Measurements from ENCODE around the gene SGSH.

SGSH gene

DNA sequence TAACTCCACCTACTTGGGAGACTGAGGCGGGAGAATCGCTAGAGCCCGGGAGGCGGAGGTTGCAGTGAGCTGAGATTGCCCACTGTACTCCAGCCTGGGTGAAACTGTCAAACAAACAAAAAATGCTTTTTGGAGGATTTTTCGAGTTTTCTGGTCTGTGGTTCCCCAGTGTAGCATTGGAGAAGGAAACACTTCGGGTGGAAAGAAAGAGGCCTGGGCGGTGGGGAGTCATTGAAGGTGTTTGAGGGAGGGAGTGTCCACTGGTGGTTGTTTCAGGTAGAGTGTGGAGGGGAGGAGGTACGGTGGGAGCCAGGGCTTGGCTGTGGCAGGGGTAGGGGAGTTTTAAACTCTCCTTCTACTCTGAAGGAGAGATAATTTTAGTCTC is 41.8 kb upstream of the SGSH start:
- no peak for ATAC-seq
- TF ChIP-seq GLIS3 (CRISPR knock-in tag; IDR thresholded peaks at IDR 0.05) (no peak), ISL1 (CRISPR knock-in tag; IDR thresholded peaks at IDR 0.05) (no peak), OSR1 (CRISPR knock-in tag; IDR thresholded peaks at IDR 0.05) (no peak), ZFP3 (CRISPR knock-in tag; IDR thresholded peaks at IDR 0.05) (no peak), ESRRG (CRISPR knock-in tag; IDR thresholded peaks at IDR 0.05) (no peak), BACH2 (CRISPR knock-in tag; IDR thresholded peaks at IDR 0.05; ENCODE audit: borderline replicate concordance) (no peak), ZNF8 (CRISPR knock-in tag; IDR thresholded peaks at IDR 0.05) (no peak), TOX (CRISPR knock-in tag; IDR thresholded peaks at IDR 0.05; ENCODE audit: borderline replicate concordance) (no peak)
- TF ChIP-seq, protein P1, sequence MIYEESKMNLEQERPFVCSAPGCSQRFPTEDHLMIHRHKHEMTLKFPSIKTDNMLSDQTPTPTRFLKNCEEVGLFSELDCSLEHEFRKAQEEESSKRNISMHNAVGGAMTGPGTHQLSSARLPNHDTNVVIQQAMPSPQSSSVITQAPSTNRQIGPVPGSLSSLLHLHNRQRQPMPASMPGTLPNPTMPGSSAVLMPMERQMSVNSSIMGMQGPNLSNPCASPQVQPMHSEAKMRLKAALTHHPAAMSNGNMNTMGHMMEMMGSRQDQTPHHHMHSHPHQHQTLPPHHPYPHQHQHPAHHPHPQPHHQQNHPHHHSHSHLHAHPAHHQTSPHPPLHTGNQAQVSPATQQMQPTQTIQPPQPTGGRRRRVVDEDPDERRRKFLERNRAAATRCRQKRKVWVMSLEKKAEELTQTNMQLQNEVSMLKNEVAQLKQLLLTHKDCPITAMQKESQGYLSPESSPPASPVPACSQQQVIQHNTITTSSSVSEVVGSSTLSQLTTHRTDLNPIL (CRISPR knock-in tag; IDR thresholded peaks at IDR 0.05; ENCODE audit: low read depth), result no peak
- TF ChIP-seq, protein P2, sequence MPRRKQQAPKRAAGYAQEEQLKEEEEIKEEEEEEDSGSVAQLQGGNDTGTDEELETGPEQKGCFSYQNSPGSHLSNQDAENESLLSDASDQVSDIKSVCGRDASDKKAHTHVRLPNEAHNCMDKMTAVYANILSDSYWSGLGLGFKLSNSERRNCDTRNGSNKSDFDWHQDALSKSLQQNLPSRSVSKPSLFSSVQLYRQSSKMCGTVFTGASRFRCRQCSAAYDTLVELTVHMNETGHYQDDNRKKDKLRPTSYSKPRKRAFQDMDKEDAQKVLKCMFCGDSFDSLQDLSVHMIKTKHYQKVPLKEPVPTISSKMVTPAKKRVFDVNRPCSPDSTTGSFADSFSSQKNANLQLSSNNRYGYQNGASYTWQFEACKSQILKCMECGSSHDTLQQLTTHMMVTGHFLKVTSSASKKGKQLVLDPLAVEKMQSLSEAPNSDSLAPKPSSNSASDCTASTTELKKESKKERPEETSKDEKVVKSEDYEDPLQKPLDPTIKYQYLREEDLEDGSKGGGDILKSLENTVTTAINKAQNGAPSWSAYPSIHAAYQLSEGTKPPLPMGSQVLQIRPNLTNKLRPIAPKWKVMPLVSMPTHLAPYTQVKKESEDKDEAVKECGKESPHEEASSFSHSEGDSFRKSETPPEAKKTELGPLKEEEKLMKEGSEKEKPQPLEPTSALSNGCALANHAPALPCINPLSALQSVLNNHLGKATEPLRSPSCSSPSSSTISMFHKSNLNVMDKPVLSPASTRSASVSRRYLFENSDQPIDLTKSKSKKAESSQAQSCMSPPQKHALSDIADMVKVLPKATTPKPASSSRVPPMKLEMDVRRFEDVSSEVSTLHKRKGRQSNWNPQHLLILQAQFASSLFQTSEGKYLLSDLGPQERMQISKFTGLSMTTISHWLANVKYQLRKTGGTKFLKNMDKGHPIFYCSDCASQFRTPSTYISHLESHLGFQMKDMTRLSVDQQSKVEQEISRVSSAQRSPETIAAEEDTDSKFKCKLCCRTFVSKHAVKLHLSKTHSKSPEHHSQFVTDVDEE (CRISPR knock-in tag; IDR thresholded peaks at IDR 0.05), result no peak

DNA sequence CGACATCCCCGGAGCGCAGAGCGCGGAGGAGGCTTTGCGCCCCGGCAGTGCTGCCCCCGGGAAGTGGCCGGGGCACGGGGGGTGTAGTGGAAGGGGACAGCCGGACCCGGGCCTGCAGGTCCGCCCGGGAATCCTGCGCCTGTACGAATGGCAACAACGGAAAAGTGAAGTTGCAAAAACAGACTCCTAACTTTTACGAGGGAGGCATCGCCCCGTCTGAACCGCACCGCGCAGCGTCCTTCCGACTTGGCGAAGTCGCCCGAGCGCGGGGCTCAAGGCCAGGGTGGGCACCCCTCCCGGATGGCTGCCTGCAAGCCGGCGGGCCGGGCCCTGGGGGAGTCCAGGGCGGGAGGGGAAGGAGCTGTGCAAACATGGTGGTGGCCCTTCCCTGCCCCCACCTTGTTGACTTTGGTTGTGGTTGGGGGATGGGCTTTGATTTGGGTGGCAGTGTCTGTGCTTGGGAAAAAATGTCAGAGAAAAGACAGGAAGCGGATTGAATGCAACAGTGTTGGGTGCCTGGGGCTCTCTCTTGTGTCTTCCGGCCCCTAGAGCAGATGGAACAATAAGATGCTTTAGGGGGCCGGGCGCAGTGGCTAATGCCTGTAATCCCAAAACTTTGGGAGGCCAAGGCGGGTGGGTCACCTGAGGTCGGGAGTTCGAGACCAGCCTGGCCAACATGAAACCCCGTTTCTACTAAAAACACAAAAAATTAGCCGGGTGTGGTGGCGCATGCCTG is 41.2 kb upstream of the SGSH start:
- peak; percentile 43 for ATAC-seq

DNA sequence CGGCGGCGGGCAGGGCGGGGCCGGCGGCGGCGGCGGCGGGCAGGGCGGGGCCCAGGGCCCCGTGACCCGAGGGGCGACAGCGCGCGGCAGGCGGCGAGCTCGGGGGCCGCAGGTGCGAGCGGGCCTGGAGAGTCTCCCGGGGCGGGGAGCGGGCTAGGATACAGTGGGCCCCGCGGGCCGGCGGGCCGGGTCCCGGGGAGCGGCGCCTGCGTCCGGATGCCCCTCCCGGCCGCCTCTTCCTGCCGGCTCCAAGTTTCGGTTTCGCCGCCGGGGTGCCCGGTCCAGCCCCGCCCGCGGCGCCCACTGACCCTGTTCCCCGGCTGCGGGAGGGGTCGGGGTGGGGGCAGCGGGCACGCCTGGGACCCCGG is 40.6 kb upstream of the SGSH start, which contains the start of gene RNF213:
RNF213 (plus strand) TSS at position 62 of the 368 bp plus-strand sequence. CDS start 2,830 bp downstream, outside the sequence.
- no peak for TF ChIP-seq ESRRG (CRISPR knock-in tag; IDR thresholded peaks at IDR 0.05)
- TF ChIP-seq BACH2 (CRISPR knock-in tag; IDR thresholded peaks at IDR 0.05; ENCODE audit: borderline replicate concordance), result no peak
- TF ChIP-seq ZC3H10 (CRISPR knock-in tag; IDR thresholded peaks at IDR 0.05), result no peak
- no peak for TF ChIP-seq PPARA (CRISPR knock-in tag; IDR thresholded peaks at IDR 0.05; ENCODE audit: borderline replicate concordance)
- no peak for TF ChIP-seq TOX (CRISPR knock-in tag; IDR thresholded peaks at IDR 0.05; ENCODE audit: borderline replicate concordance)
- TF ChIP-seq, protein P3, sequence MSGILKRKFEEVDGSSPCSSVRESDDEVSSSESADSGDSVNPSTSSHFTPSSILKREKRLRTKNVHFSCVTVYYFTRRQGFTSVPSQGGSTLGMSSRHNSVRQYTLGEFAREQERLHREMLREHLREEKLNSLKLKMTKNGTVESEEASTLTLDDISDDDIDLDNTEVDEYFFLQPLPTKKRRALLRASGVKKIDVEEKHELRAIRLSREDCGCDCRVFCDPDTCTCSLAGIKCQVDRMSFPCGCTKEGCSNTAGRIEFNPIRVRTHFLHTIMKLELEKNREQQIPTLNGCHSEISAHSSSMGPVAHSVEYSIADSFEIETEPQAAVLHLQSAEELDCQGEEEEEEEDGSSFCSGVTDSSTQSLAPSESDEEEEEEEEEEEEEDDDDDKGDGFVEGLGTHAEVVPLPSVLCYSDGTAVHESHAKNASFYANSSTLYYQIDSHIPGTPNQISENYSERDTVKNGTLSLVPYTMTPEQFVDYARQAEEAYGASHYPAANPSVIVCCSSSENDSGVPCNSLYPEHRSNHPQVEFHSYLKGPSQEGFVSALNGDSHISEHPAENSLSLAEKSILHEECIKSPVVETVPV (CRISPR knock-in tag; IDR thresholded peaks at IDR 0.05), result no peak
- no peak for TF ChIP-seq ISL1 (CRISPR knock-in tag; IDR thresholded peaks at IDR 0.05)
- ATAC-seq, result peak; percentile 51

More for the DNA sequence above, 41.2 kb upstream of the SGSH start:
- TF ChIP-seq ZFP3 (CRISPR knock-in tag; IDR thresholded peaks at IDR 0.05) (no peak), ZNF8 (CRISPR knock-in tag; IDR thresholded peaks at IDR 0.05) (no peak), ZNF565 (CRISPR knock-in tag; conservative IDR thresholded peaks at IDR 0.05; ENCODE audit: low read depth) (no peak)

DNA sequence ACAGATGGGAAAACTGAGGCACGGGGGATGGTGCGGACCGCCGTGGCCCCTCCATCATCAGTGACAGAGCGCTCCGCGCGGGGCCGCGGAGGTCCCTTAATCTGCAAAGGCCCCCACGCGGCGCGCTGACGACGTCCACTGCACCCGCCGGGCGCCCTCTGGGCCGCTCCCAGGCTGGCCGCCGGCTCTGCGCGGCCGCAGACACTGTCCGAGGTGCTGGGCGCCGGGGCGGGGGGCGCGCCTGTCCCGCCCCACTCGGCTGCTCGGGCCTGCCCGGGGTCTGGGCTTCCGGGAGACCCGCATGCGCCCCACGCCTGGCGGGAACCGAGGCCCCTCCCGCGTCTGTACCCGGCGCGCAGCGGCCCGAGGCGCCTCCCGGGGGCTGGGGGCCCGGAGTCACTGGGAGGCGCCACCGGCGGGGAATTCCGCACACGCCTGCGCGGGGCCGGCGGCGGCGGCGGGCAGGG is 40.0 kb upstream of the SGSH start:
- peak; percentile 88 for ATAC-seq
- peak; percentile 84 for TF ChIP-seq CSDC2 (CRISPR knock-in tag; IDR thresholded peaks at IDR 0.05)
- no peak for TF ChIP-seq BACH2 (CRISPR knock-in tag; IDR thresholded peaks at IDR 0.05; ENCODE audit: borderline replicate concordance)
- TF ChIP-seq TCF4 (CRISPR knock-in tag; IDR thresholded peaks at IDR 0.05; ENCODE audit: borderline replicate concordance), result no peak
- TF ChIP-seq, protein P4, sequence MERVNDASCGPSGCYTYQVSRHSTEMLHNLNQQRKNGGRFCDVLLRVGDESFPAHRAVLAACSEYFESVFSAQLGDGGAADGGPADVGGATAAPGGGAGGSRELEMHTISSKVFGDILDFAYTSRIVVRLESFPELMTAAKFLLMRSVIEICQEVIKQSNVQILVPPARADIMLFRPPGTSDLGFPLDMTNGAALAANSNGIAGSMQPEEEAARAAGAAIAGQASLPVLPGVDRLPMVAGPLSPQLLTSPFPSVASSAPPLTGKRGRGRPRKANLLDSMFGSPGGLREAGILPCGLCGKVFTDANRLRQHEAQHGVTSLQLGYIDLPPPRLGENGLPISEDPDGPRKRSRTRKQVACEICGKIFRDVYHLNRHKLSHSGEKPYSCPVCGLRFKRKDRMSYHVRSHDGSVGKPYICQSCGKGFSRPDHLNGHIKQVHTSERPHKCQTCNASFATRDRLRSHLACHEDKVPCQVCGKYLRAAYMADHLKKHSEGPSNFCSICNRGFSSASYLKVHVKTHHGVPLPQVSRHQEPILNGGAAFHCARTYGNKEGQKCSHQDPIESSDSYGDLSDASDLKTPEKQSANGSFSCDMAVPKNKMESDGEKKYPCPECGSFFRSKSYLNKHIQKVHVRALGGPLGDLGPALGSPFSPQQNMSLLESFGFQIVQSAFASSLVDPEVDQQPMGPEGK (CRISPR knock-in tag; IDR thresholded peaks at IDR 0.05; ENCODE audit: borderline replicate concordance), result no peak
- TF ChIP-seq GLIS3 (CRISPR knock-in tag; IDR thresholded peaks at IDR 0.05), result no peak
- TF ChIP-seq PPARA (CRISPR knock-in tag; IDR thresholded peaks at IDR 0.05; ENCODE audit: borderline replicate concordance), result no peak
- 0 out of 2 replicates have a peak, but pooled peaks have one; percentile 28 for TF ChIP-seq ZC3H10 (CRISPR knock-in tag; IDR thresholded peaks at IDR 0.05)
- TF ChIP-seq, protein P2 (CRISPR knock-in tag; IDR thresholded peaks at IDR 0.05), result peak; percentile 50; the same call in 1 of the 2 replicates
- peak; percentile 65; the same call in 1 of the 2 replicates for TF ChIP-seq ZFP3 (CRISPR knock-in tag; IDR thresholded peaks at IDR 0.05)
- TF ChIP-seq ARNTL (CRISPR knock-in tag; IDR thresholded peaks at IDR 0.05; ENCODE audit: borderline replicate concordance, low read depth), result no peak
- TF ChIP-seq RARB (CRISPR knock-in tag; IDR thresholded peaks at IDR 0.05), result no peak
- TF ChIP-seq, protein P5, sequence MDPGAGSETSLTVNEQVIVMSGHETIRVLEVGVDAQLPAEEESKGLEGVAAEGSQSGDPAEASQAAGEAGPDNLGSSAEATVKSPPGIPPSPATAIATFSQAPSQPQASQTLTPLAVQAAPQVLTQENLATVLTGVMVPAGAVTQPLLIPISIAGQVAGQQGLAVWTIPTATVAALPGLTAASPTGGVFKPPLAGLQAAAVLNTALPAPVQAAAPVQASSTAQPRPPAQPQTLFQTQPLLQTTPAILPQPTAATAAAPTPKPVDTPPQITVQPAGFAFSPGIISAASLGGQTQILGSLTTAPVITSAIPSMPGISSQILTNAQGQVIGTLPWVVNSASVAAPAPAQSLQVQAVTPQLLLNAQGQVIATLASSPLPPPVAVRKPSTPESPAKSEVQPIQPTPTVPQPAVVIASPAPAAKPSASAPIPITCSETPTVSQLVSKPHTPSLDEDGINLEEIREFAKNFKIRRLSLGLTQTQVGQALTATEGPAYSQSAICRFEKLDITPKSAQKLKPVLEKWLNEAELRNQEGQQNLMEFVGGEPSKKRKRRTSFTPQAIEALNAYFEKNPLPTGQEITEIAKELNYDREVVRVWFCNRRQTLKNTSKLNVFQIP (CRISPR knock-in tag; IDR thresholded peaks at IDR 0.05; ENCODE audit: borderline replicate concordance, low read depth), result no peak

Data from SK-N-SH treated with all-trans-retinoic acid at 6 μM for 48 hours (cell line).